GM23338 (cell line): ENCODE data around the gene EXOC7. TPM values are rescaled to one million over a fixed set of nuclear protein-coding genes. Genes with fewer than 3 reads are reported as not detected.
A peak's percentile ranks its signal among the peaks of the same experiment; 100 is the strongest.

Experiments
- ATAC-seq: fragments of 200-7000 bp; cut with Tn5 transposase; 3 replicates; pipeline ENCODE4 v1.9.1; 2020
- DNase-seq: peaks from one replicate; pipeline ENCODE4 v3.0.0-alpha.2; 2015; ENCODE audit warnings: low spot score
- H2AFZ ChIP-seq: fragments of 200-600 bp; sonication (generic); 2 replicates; pipeline ENCODE4 v1.8.0; 2016; ENCODE audit warnings: antibody characterized with exemption, mild to moderate bottlenecking, moderate library complexity
- H3F3A ChIP-seq: fragments of 200-600 bp; sonication (generic); replicated peaks from 2 replicates; pipeline ENCODE4 v1.8.0; 2017; ENCODE audit warnings: antibody characterized with exemption, mixed run types, low read depth
- H3K27ac ChIP-seq: fragments of 200-600 bp; sonication (generic); 2 replicates; pipeline ENCODE4 v1.6.1; 2016; ENCODE audit warnings: low read depth
- H3K27me3 ChIP-seq: fragments of 200-600 bp; sonication (generic); 2 replicates; pipeline ENCODE4 v1.8.0; 2016; ENCODE audit warnings: mild to moderate bottlenecking, mixed run types, moderate library complexity; ENCODE audit not compliant: insufficient read depth
- H3K36me3 ChIP-seq: fragments of 200-600 bp; sonication (generic); 2 replicates; pipeline ENCODE4 v1.8.0; 2016; ENCODE audit warnings: mild to moderate bottlenecking; ENCODE audit not compliant: insufficient read depth
- H3K4me1 ChIP-seq: fragments of 200-600 bp; sonication (generic); 2 replicates; pipeline ENCODE4 v1.8.0; 2016; ENCODE audit warnings: mild to moderate bottlenecking, moderate library complexity; ENCODE audit not compliant: insufficient read depth
- H3K4me2 ChIP-seq: fragments of 200-600 bp; sonication (generic); 2 replicates; pipeline ENCODE4 v1.7.1; 2017; ENCODE audit warnings: mixed run types
- H3K4me3 ChIP-seq: fragments of 200-600 bp; sonication (generic); 2 replicates; pipeline ENCODE4 v1.6.1; 2016; ENCODE audit warnings: mixed run types
- H3K79me2 ChIP-seq: fragments of 200-600 bp; sonication (generic); replicated peaks from 2 replicates; pipeline ENCODE4 v1.8.0; 2017; ENCODE audit warnings: mild to moderate bottlenecking; ENCODE audit not compliant: insufficient read depth
- H3K9me2 ChIP-seq: fragments of 200-600 bp; sonication (generic); 2 replicates; pipeline ENCODE4 v1.8.0; 2017; ENCODE audit not compliant: insufficient read depth
- H4K20me1 ChIP-seq: fragments of 200-600 bp; sonication (generic); replicated peaks from 2 replicates; pipeline ENCODE4 v1.8.0; 2017; ENCODE audit warnings: mild to moderate bottlenecking; ENCODE audit not compliant: insufficient read depth
- H3K27ac Mint-ChIP-seq: 2 replicates; pipeline ENCODE4 v1.8.0; 2020; ENCODE audit warnings: inconsistent platforms, mild to moderate bottlenecking, moderate library complexity, mixed read lengths
- H3K27me3 Mint-ChIP-seq: 3 replicates; pipeline ENCODE4 v1.8.0; 2022; ENCODE audit warnings: low read depth, mild to moderate bottlenecking, moderate library complexity, mixed read lengths, inconsistent platforms; ENCODE audit not compliant: insufficient read depth, poor library complexity
- H3K36me3 Mint-ChIP-seq: 3 replicates; pipeline ENCODE4 v1.8.0; 2021; ENCODE audit warnings: low read depth, mild to moderate bottlenecking, inconsistent platforms, moderate library complexity, mixed read lengths
- H3K4me1 Mint-ChIP-seq: 3 replicates; pipeline ENCODE4 v1.8.0; 2020; ENCODE audit warnings: mild to moderate bottlenecking, inconsistent platforms, mixed read lengths
- H3K4me3 Mint-ChIP-seq: 3 replicates; pipeline ENCODE4 v1.8.0; 2021; ENCODE audit warnings: moderate library complexity, mild to moderate bottlenecking, inconsistent platforms, mixed read lengths
- H3K9me3 Mint-ChIP-seq: 3 replicates; pipeline ENCODE4 v1.8.0; 2020; ENCODE audit warnings: moderate library complexity, mild to moderate bottlenecking, inconsistent platforms, mixed read lengths
- CREB1 ChIP-seq: fragments of 250-450 bp; sonication (Bioruptor Pico); IDR thresholded peaks from 2 replicates; pipeline ENCODE4 v1.5.0; 2020; ENCODE audit warnings: low read depth, mild to moderate bottlenecking, moderate library complexity
- ETS1 ChIP-seq: IDR thresholded peaks from 2 replicates; pipeline ENCODE4 v1.6.1; 2016; ENCODE audit warnings: antibody characterized with exemption
- EZH2 ChIP-seq: fragments of 200-600 bp; sonication (generic); IDR thresholded peaks from one replicate; pipeline ENCODE4 v1.8.0; 2017; ENCODE audit warnings: antibody characterized with exemption, mild to moderate bottlenecking, low read depth; ENCODE audit not compliant: unreplicated experiment
- EZH2phosphoT487 ChIP-seq: fragments of 200-600 bp; sonication (generic); IDR thresholded peaks from one replicate; pipeline ENCODE4 v1.8.1; 2018; ENCODE audit warnings: antibody characterized with exemption; ENCODE audit not compliant: unreplicated experiment
- JUNB ChIP-seq: IDR thresholded peaks from one replicate; pipeline ENCODE4 v1.6.1; 2016; ENCODE audit warnings: antibody characterized with exemption; ENCODE audit not compliant: unreplicated experiment
- NANOG ChIP-seq: IDR thresholded peaks from 2 replicates; pipeline ENCODE4 v1.6.1; 2016; ENCODE audit warnings: antibody characterized with exemption, borderline replicate concordance
- POLR2AphosphoS5 ChIP-seq: IDR thresholded peaks from 2 replicates; pipeline ENCODE4 v1.6.1; 2016; ENCODE audit warnings: antibody characterized with exemption, low read depth
- STAT1 ChIP-seq: IDR thresholded peaks from one replicate; pipeline ENCODE4 v1.6.1; 2016; ENCODE audit warnings: antibody characterized with exemption; ENCODE audit not compliant: unreplicated experiment
- ZNF114 ChIP-seq: fragments of 250-450 bp; sonication (Bioruptor Pico); IDR thresholded peaks from 2 replicates; pipeline ENCODE4 v1.5.0; 2020; ENCODE audit warnings: mild to moderate bottlenecking, moderate library complexity
- ZNF462 ChIP-seq: fragments of 250-450 bp; sonication (Bioruptor Pico); IDR thresholded peaks from 2 replicates; pipeline ENCODE4 v1.5.0; 2020; ENCODE audit warnings: mild to moderate bottlenecking, moderate library complexity
- polyA plus RNA-seq: library from polyadenylated mRNA; unstranded; fragments of >200 nt; fragmentation: Nextera tagmentation; extraction: Ambion mirVana; gene quantifications from 2 replicates; pipeline ENCODE4 v1.2.1, GENCODE V29; 2016
- total RNA-seq: library from RNA; depleted of rRNA; stranded (reverse); fragments of >200 nt; shearing (Covaris generic); gene quantifications from 2 replicates; pipeline ENCODE4 v1.2.3, GENCODE V29; 2014
- TF ChIP-seq, protein P1 (sequence below): IDR thresholded peaks from one replicate; pipeline ENCODE4 v1.6.1; 2018; ENCODE audit warnings: antibody characterized with exemption; ENCODE audit not compliant: unreplicated experiment

EXOC7 gene
- total and polyA plus RNA-seq, 2 experiments from 2014 or later: 75.4 to 77.4 TPM

DNA sequence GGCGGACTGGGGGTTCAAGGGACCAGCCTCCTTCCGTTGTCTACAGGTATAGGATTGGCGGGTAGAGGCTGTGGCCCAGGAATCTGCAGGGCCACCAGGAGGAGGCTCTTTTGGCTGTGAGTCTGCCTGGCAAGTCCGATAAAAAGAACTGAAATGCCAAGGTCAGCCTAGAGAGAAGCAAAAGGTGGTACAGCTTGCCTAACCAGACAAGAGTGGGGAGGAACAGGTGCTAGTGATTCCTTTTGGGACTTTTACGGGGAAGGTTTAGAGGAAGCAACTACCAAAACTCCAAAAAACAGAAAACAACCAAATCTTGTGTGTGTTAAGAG is 70.8 kb downstream of the EXOC7 start:
- Mint-ChIP-seq H3K4me1 (peaks cover 23% of the 10 kb centered on the region), H3K4me3 (no peak overlapping the region), H3K27ac (no peak overlapping the region), H3K36me3 (no peaks in the 10 kb centered on the region), H3K9me3 (no peaks in the 10 kb centered on the region), H3K27me3 (peaks cover 14% of the 10 kb centered on the region)
- H3K4me3 ChIP-seq: no peak overlapping the region
- no peaks in the 10 kb centered on the region for H3K79me2 ChIP-seq
- H3K4me2 ChIP-seq: no peak overlapping the region
- no peaks in the 10 kb centered on the region for H3K27me3 ChIP-seq
- H3K27ac ChIP-seq: no peak overlapping the region
- no peaks in the 10 kb centered on the region for H3K9me2 ChIP-seq
- peaks cover 12% of the 10 kb centered on the region for H3F3A ChIP-seq
- DNase-seq (no peak), ATAC-seq (no peak)
- peaks cover 22% of the 10 kb centered on the region for H3K4me1 ChIP-seq
- no peaks in the 10 kb centered on the region for H3K36me3 ChIP-seq
- TF ChIP-seq JUNB: no peak
- no peaks in the 10 kb centered on the region for H4K20me1 ChIP-seq
- H2AFZ ChIP-seq: peak overlapping the region; percentile 72

DNA sequence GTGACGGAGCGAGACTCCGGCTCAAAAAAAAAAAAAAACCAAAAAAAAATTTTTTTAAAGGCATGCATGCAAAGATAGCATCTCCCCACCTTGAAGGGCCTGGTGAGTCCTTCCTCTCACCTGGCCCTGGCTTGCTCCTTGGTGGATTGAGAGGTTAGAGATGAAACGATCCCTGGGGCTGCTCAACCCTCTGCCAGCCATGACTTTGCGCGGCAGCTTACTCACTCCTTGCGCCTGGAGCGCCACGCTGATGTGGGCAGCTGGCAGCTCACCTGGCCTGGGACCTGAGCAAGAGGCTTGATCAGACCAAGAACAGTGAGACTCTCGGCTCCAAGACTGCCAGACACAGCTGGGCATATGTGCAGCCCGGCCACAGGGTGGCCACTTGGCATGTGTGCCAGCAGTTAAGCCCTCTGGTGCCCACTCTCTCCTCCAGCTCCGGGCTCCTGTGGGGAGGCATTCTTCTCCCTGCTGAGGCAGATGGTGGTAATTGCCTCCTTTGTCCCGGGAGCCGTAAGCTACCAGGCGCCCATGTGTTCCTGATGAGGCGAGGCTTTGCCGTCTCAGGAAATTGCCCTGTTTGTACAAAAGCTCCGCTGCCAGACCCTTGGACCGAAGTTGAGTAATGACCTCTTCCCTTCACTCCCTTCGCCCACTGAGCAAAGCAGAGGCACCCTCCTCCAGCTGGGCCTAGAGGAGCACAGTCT is 71.4 kb downstream of the EXOC7 start:
- H3K4me3 ChIP-seq: no peak overlapping the region
- H3K36me3 Mint-ChIP-seq: no peaks in the 10 kb centered on the region
- no peaks in the 10 kb centered on the region for H3K27me3 ChIP-seq
- H2AFZ ChIP-seq: peak overlapping the region; percentile 72
- no peaks in the 10 kb centered on the region for H3K36me3 ChIP-seq
- H3K9me2 ChIP-seq: no peaks in the 10 kb centered on the region
- H3K79me2 ChIP-seq: no peaks in the 10 kb centered on the region
- H4K20me1 ChIP-seq: no peaks in the 10 kb centered on the region
- ATAC-seq (no peak), DNase-seq (no peak)
- H3K4me2 ChIP-seq: no peak overlapping the region
- H3K27ac ChIP-seq: no peak overlapping the region
- H3K27ac Mint-ChIP-seq: no peak overlapping the region
- H3K4me1 Mint-ChIP-seq: peaks cover 25% of the 10 kb centered on the region
- no peak for TF ChIP-seq EZH2
- TF ChIP-seq POLR2AphosphoS5: no peak
- no peak for TF ChIP-seq JUNB
- TF ChIP-seq EZH2phosphoT487: no peak
- no peak for TF ChIP-seq ETS1
- TF ChIP-seq NANOG: no peak
- TF ChIP-seq, protein P1, sequence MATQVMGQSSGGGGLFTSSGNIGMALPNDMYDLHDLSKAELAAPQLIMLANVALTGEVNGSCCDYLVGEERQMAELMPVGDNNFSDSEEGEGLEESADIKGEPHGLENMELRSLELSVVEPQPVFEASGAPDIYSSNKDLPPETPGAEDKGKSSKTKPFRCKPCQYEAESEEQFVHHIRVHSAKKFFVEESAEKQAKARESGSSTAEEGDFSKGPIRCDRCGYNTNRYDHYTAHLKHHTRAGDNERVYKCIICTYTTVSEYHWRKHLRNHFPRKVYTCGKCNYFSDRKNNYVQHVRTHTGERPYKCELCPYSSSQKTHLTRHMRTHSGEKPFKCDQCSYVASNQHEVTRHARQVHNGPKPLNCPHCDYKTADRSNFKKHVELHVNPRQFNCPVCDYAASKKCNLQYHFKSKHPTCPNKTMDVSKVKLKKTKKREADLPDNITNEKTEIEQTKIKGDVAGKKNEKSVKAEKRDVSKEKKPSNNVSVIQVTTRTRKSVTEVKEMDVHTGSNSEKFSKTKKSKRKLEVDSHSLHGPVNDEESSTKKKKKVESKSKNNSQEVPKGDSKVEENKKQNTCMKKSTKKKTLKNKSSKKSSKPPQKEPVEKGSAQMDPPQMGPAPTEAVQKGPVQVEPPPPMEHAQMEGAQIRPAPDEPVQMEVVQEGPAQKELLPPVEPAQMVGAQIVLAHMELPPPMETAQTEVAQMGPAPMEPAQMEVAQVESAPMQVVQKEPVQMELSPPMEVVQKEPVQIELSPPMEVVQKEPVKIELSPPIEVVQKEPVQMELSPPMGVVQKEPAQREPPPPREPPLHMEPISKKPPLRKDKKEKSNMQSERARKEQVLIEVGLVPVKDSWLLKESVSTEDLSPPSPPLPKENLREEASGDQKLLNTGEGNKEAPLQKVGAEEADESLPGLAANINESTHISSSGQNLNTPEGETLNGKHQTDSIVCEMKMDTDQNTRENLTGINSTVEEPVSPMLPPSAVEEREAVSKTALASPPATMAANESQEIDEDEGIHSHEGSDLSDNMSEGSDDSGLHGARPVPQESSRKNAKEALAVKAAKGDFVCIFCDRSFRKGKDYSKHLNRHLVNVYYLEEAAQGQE: no peak
- no peak for TF ChIP-seq STAT1
- TF ChIP-seq CREB1 (CRISPR knock-in tag): no peak
- no peak for TF ChIP-seq ZNF462 (CRISPR knock-in tag)
- no peak for TF ChIP-seq ZNF114 (CRISPR knock-in tag)
- no peak overlapping the region for H3K4me3 Mint-ChIP-seq
- peaks cover 14% of the 10 kb centered on the region for H3K27me3 Mint-ChIP-seq
- H3K4me1 ChIP-seq: peaks cover 22% of the 10 kb centered on the region
- no peaks in the 10 kb centered on the region for H3K9me3 Mint-ChIP-seq
- H3F3A ChIP-seq: peaks cover 12% of the 10 kb centered on the region
